Thoracic aorta endothelial cell (primary cell): ENCODE results near the gene TEX50. TPM values are rescaled to one million over a fixed set of nuclear protein-coding genes. Genes with fewer than 3 reads are reported as not detected.

Experiments
- total RNA-seq: library from RNA; depleted of rRNA; stranded (reverse); fragments of >200 nt; gene quantifications from 2 replicates; pipeline ENCODE4 v1.2.3, GENCODE V29; 2012

TEX50 gene, protein sequence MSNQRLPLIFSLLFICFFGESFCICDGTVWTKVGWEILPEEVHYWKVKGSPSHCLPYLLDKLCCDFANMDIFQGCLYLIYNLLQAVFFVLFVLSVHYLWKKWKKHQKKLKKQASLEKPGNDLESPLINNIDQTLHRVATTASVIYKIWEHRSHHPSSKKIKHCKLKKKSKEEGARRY
- total RNA-seq: not detected in 2 replicates

DNA sequence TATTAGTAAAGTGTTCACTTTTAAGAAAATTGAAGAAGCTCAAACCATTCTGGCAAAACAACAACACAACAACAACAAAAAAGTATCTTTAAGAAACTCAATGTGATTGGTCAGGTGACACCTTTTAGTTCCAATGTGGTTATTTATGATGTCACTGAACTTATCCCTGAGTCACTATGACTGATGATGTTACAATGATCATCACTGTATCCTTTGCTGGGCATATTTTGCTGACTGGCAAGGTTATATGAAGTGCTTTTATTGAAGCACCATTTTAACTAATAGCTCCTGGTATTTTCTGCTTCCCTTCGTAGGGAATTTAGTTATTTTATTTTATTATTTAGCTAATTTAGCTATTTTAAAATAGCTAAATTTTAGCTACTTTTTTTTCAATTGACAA is at the start of gene TEX50:
TEX50 (plus strand) TSS at position 223 of the 400 bp plus-strand sequence. CDS start 184 bp downstream, outside the sequence.

DNA sequence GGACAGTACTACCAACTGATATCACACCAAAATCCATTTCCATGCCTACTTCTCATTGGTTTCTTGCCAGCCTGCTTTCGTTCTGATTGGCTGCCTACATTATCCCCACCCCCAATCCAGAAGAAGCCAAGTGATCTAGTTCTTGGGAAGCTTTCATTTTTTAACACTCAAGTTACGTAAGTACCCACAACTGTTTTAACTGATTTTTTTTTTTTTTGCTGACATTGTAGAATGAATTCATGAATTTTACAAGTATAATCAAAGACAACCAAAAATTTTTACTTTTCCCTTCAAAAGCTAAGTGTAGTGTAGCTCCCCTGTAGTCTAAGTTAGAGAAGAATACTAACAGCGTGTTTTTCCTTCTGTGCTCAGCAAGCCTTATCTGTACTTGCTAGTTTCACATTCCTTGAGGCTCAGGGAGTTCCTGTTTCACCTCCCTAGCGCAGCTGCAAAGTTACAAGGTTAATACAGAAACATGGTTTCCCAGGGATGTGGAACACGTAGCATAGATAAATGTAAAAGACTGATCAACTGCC is 32.0 kb upstream of the TEX50 start, which contains the start of gene SLC9C2:
SLC9C2 (minus strand) TSS at position 17 of the 536 bp plus-strand sequence. CDS start 1,296 bp downstream, outside the sequence.

DNA sequence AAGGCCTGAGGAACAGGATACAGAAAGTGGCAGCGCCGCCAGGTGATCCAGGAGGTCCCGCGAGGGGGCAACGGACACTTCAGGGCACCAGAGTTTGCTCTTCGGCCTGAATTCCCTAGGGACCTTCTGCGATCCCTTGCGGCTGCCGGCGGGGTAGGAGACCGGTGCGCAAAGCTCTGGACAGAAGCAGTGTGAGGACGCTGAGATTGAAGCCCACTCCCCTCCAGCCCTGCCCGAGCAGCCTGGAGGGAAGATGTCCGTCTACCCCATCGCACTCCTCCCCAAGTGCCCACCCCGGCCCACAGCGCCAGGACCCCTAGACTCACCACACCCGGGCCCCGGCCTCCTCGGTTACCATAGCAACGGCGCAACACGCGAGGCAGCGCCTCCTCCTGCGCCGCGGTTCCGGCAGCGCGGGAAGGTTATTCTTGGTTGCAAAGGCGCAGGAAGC is 34.4 kb downstream of the TEX50 start, which contains the start of gene ANKRD45:
ANKRD45 (minus strand) TSS at position 361 of the 451 bp plus-strand sequence. CDS start 10,433 bp downstream, outside the sequence.

Other genes starting within 250 kb of the TEX50 start
- 243 and 287 TPM in 2 replicates for gene PRDX6, start 158.0 kb upstream of the TEX50 start, total RNA-seq
- gene SLC9C2, start 32.3 kb upstream of the TEX50 start, total RNA-seq: not detected in 2 replicates
- gene ANKRD45, start 34.5 kb downstream of the TEX50 start, total RNA-seq: 0.13 and 0.22 TPM in 2 replicates
- gene KLHL20, start 79.6 kb downstream of the TEX50 start, total RNA-seq: 32.3 and 35.8 TPM in 2 replicates
- gene DARS2, start 189.3 kb downstream of the TEX50 start, total RNA-seq: 53.9 and 59.5 TPM in 2 replicates
- 26.6 and 35.8 TPM in 2 replicates for gene CENPL, start 189.5 kb downstream of the TEX50 start, total RNA-seq
- gene GAS5, start 232.7 kb downstream of the TEX50 start, total RNA-seq: 362 and 423 TPM in 2 replicates
- 5.0 and 6.8 TPM in 2 replicates for gene ZBTB37, start 233.0 kb downstream of the TEX50 start, total RNA-seq